Measurements from ENCODE around the gene RPTOR. TPM values are rescaled to one million over a fixed set of nuclear protein-coding genes. Genes with fewer than 3 reads are reported as not detected.

Gene RPTOR
- polyA plus RNA-seq, 1 donor (not counting 4 experiments of a cell fraction or from before 2014, with no cell fraction given), result 4.0 TPM

GRCh38 chr17:80869481-80870145, 325.0 kb downstream of the RPTOR start:
- dilution Hi-C loops (cut with MboI; ENCODE audit: extremely low pct_ligation_motif_present, low sequenced_read_pairs), result no loop called here
- no peak overlapping the region for H3K4me3 ChIP-seq (ENCODE audit: control insufficient read depth in 2 of 3, extremely low read depth in 1 of 3, insufficient read depth in 2 of 3, low read depth in 1 of 3, low read length in 3 of 3)

DNA sequence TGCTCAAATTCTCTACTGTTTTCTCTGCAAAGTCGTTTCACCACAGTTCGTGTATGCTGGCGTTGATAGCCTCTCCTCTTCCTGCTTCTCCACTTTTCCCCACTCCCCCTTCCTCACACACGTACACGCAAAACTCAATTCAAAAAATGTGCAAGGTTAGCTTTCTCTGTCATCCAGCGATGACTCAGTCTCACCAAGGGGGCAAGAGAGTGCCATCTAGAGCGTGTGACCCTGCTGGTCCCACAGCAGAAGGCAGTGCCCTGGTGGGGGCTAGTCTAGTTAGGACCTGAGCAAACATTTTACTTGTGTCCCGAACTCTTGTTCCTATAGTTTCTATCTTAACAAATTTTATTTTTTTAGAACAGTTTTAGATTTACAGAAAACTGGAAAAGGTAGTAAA, 325.8 kb downstream of the RPTOR start:
- no peaks in the 10 kb centered on the region for H3K36me3 ChIP-seq (ENCODE audit: control insufficient read depth in 2 of 2, extremely low read depth in 1 of 2, insufficient read depth in 2 of 2, low read length in 2 of 2)
- H3K4me2 ChIP-seq (ENCODE audit: control insufficient read depth, extremely low read depth, insufficient read depth, low read depth, low read length), result no peak overlapping the region
- no peaks in the 10 kb centered on the region for H4K20me1 ChIP-seq (ENCODE audit: control insufficient read depth, extremely low read depth, insufficient read depth, low read length)
- dilution Hi-C loops (cut with MboI; ENCODE audit: extremely low pct_ligation_motif_present, low sequenced_read_pairs), result no loop called here
- no peak overlapping the region for H3K4me3 ChIP-seq (ENCODE audit: control insufficient read depth in 2 of 3, extremely low read depth in 1 of 3, insufficient read depth in 2 of 3, low read depth in 1 of 3, low read length in 3 of 3)
- no peaks in the 10 kb centered on the region for H3K9me1 ChIP-seq (ENCODE audit: control insufficient read depth, extremely low read depth, insufficient read depth, low read length)
- TF ChIP-seq CTCF (optimal IDR thresholded peaks at IDR 0.05 in 1 of 3, IDR thresholded peaks at IDR 0.05 in 1 of 3, conservative IDR thresholded peaks at IDR 0.05 in 1 of 3; ENCODE audit: extremely low read depth in 1 of 3, insufficient read depth in 2 of 3, low read length in 3 of 3), result no peak
- TF ChIP-seq EZH2 (IDR thresholded peaks at IDR 0.05; ENCODE audit: low read length), result no peak
- H3K4me1 ChIP-seq (ENCODE audit: control insufficient read depth, extremely low read depth, insufficient read depth, low read length), result peaks cover 6% of the 10 kb centered on the region
- FAIRE-seq, result no peak
- H3K27ac ChIP-seq (ENCODE audit: control insufficient read depth, insufficient read depth, low read length), result no peak overlapping the region
- no peaks in the 10 kb centered on the region for H3K9me3 ChIP-seq (ENCODE audit: control insufficient read depth, low read depth, low read length)
- DNase-seq (ENCODE audit: low read depth, low spot score), result no peak
- no peak overlapping the region for H2AFZ ChIP-seq (ENCODE audit: control insufficient read depth, low read length)
- H3K9ac ChIP-seq (ENCODE audit: control insufficient read depth, extremely low read depth, insufficient read depth, low read length), result no peak overlapping the region
- H3K27me3 ChIP-seq (ENCODE audit: control insufficient read depth, extremely low read depth, insufficient read depth, low read length), result no peaks in the 10 kb centered on the region
- no peaks in the 10 kb centered on the region for H3K79me2 ChIP-seq (ENCODE audit: control insufficient read depth, insufficient read depth, low read length)

More at GRCh38 chr17:80869481-80870145, 325.0 kb downstream of the RPTOR start:
- DNase-seq (ENCODE audit: low read depth, low spot score), result no peak
- no peak for FAIRE-seq
- Histone ChIP-seq H3K27me3 (ENCODE audit: control insufficient read depth, extremely low read depth, insufficient read depth, low read length) (no peaks in the 10 kb centered on the region), H4K20me1 (ENCODE audit: control insufficient read depth, extremely low read depth, insufficient read depth, low read length) (no peaks in the 10 kb centered on the region), H3K9me3 (ENCODE audit: control insufficient read depth, low read depth, low read length) (no peaks in the 10 kb centered on the region), H3K79me2 (ENCODE audit: control insufficient read depth, insufficient read depth, low read length) (no peaks in the 10 kb centered on the region), H3K36me3 (ENCODE audit: control insufficient read depth in 2 of 2, extremely low read depth in 1 of 2, insufficient read depth in 2 of 2, low read length in 2 of 2) (no peaks in the 10 kb centered on the region), H3K9me1 (ENCODE audit: control insufficient read depth, extremely low read depth, insufficient read depth, low read length) (no peaks in the 10 kb centered on the region), H3K27ac (ENCODE audit: control insufficient read depth, insufficient read depth, low read length) (no peak overlapping the region), H2AFZ (ENCODE audit: control insufficient read depth, low read length) (no peak overlapping the region), H3K9ac (ENCODE audit: control insufficient read depth, extremely low read depth, insufficient read depth, low read length) (no peak overlapping the region), H3K4me2 (ENCODE audit: control insufficient read depth, extremely low read depth, insufficient read depth, low read depth, low read length) (no peak overlapping the region), H3K4me1 (ENCODE audit: control insufficient read depth, extremely low read depth, insufficient read depth, low read length) (peaks cover 6% of the 10 kb centered on the region)
- TF ChIP-seq EZH2 (IDR thresholded peaks at IDR 0.05; ENCODE audit: low read length) (no peak), CTCF (optimal IDR thresholded peaks at IDR 0.05 in 1 of 3, IDR thresholded peaks at IDR 0.05 in 1 of 3, conservative IDR thresholded peaks at IDR 0.05 in 1 of 3; ENCODE audit: extremely low read depth in 1 of 3, insufficient read depth in 2 of 3, low read length in 3 of 3) (no peak)

All from keratinocyte (primary cell).